MM.1S (cell line): ENCODE data around the gene PON2.
A peak's percentile ranks its signal among the peaks of the same experiment; 100 is the strongest.

ENCODE experiments used
- DNase-seq: peaks from one replicate; pipeline ENCODE4 v3.0.0-alpha.2; 2015
- H2AFZ ChIP-seq: fragments of 300-600 bp; sonication (generic); 2 replicates; pipeline ENCODE4 v1.6.0; 2016; ENCODE audit warnings: antibody characterized with exemption, low read length
- H3F3A ChIP-seq: fragments of 300-600 bp; sonication (generic); 2 replicates; pipeline ENCODE4 v1.6.1; 2016; ENCODE audit warnings: mild to moderate bottlenecking, antibody characterized with exemption, low read length, moderate library complexity, mixed read lengths; ENCODE audit not compliant: insufficient read depth
- H3K27ac ChIP-seq: fragments of 300-600 bp; sonication (generic); 2 replicates; pipeline ENCODE4 v1.5.1; 2016; ENCODE audit warnings: mild to moderate bottlenecking, low read length
- H3K27me3 ChIP-seq: fragments of 300-600 bp; sonication (generic); replicated peaks from 2 replicates; pipeline ENCODE4 v1.6.0; 2016; ENCODE audit warnings: low read length; ENCODE audit not compliant: insufficient read depth
- H3K36me3 ChIP-seq: fragments of 300-600 bp; sonication (generic); replicated peaks from 2 replicates; pipeline ENCODE4 v1.6.1; 2016; ENCODE audit warnings: mild to moderate bottlenecking, low read length, mixed read lengths; ENCODE audit not compliant: insufficient read depth
- H3K4me1 ChIP-seq: fragments of 300-600 bp; sonication (generic); 2 replicates; pipeline ENCODE4 v1.6.1; 2016; ENCODE audit warnings: low read length, mixed read lengths
- H3K4me2 ChIP-seq: fragments of 300-600 bp; sonication (generic); 2 replicates; pipeline ENCODE4 v1.6.0; 2016; ENCODE audit warnings: low read depth, low read length
- H3K4me3 ChIP-seq: fragments of 300-600 bp; sonication (generic); 2 replicates; pipeline ENCODE4 v1.5.1; 2016; ENCODE audit warnings: low read length, mixed read lengths
- H3K79me2 ChIP-seq: fragments of 300-600 bp; sonication (generic); 2 replicates; pipeline ENCODE4 v1.6.1; 2016; ENCODE audit warnings: mixed run types, low read length, mixed read lengths
- H3K9ac ChIP-seq: fragments of 300-600 bp; sonication (generic); 2 replicates; pipeline ENCODE4 v1.6.1; 2016; ENCODE audit warnings: low read length, mixed read lengths
- H3K9me2 ChIP-seq: fragments of 300-600 bp; sonication (generic); replicated peaks from 2 replicates; pipeline ENCODE4 v1.6.1; 2016; ENCODE audit warnings: mild to moderate bottlenecking, low read length, mixed read lengths; ENCODE audit not compliant: insufficient read depth
- H3K9me3 ChIP-seq: fragments of 300-600 bp; sonication (generic); replicated peaks from 2 replicates; pipeline ENCODE4 v1.6.1; 2016; ENCODE audit warnings: mild to moderate bottlenecking, low read length, mixed read lengths; ENCODE audit not compliant: insufficient read depth
- H4K20me1 ChIP-seq: fragments of 300-600 bp; sonication (generic); 2 replicates; pipeline ENCODE4 v1.6.1; 2016; ENCODE audit warnings: mild to moderate bottlenecking, low read length, moderate library complexity, mixed read lengths; ENCODE audit not compliant: insufficient read depth
- EZH2 ChIP-seq: fragments of 300-600 bp; sonication (generic); optimal IDR thresholded peaks from 2 replicates; pipeline ENCODE3; 2017; ENCODE audit warnings: low read depth, mild to moderate bottlenecking, antibody characterized with exemption, low read length, mixed read lengths
- EZH2phosphoT487 ChIP-seq: fragments of 300-600 bp; sonication (generic); IDR thresholded peaks from 2 replicates; pipeline ENCODE4 v1.6.1; 2018; ENCODE audit warnings: antibody characterized with exemption, low read length
- TF ChIP-seq, protein P1 (sequence below): fragments of 300-600 bp; sonication (generic); IDR thresholded peaks from 2 replicates; pipeline ENCODE4 v1.5.1; 2016; ENCODE audit warnings: antibody characterized with exemption, low read length, mixed read lengths

PON2 gene

DNA sequence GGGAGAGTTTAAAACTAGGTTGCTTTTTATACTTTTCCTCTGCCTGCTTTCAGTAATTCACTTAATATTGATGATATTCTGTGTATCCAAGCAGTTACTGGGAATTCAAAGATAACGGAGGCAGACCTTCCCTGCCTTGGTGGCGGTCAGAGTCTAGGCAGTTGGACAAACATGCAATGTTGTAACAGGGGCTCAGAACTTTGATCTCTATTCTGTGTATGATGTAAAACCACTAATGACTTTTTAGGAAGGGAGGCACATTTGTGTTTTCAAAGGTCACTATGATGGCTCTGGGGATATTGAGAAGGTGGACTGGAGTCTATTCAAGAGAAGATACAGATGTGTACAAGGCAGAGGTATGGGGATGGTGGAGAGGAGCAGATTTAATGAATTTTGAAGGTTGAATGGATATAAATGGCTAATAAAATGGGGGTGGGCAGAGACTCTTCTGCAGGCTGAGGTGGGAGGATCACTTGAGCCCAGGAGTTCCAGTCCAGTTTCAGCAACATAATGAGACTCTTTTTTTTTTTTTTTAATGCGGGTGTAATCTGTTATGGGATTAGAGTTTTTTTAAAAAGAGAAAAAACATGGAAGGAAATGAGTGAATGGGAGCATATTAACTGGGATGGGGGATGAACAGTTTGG lies 5.7 kb upstream of the PON2 start:
- Histone ChIP-seq H3K4me1 (no peaks in the 10 kb centered on the region), H3K9me3 (no peaks in the 10 kb centered on the region), H3K27ac (no peak overlapping the region), H3K9ac (no peak overlapping the region), H4K20me1 (no peaks in the 10 kb centered on the region), H3K79me2 (no peaks in the 10 kb centered on the region), H3K36me3 (no peaks in the 10 kb centered on the region), H2AFZ (no peak overlapping the region), H3F3A (0 out of 2 replicates have a peak, but pooled peaks cover 1% of the 10 kb centered on the region), H3K4me3 (no peak overlapping the region), H3K27me3 (no peaks in the 10 kb centered on the region), H3K4me2 (no peak overlapping the region), H3K9me2 (no peaks in the 10 kb centered on the region)
- no peak for DNase-seq
- TF ChIP-seq, protein P1, sequence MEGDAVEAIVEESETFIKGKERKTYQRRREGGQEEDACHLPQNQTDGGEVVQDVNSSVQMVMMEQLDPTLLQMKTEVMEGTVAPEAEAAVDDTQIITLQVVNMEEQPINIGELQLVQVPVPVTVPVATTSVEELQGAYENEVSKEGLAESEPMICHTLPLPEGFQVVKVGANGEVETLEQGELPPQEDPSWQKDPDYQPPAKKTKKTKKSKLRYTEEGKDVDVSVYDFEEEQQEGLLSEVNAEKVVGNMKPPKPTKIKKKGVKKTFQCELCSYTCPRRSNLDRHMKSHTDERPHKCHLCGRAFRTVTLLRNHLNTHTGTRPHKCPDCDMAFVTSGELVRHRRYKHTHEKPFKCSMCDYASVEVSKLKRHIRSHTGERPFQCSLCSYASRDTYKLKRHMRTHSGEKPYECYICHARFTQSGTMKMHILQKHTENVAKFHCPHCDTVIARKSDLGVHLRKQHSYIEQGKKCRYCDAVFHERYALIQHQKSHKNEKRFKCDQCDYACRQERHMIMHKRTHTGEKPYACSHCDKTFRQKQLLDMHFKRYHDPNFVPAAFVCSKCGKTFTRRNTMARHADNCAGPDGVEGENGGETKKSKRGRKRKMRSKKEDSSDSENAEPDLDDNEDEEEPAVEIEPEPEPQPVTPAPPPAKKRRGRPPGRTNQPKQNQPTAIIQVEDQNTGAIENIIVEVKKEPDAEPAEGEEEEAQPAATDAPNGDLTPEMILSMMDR = no peak
- TF ChIP-seq EZH2phosphoT487 (no peak), EZH2 (no peak)

DNA sequence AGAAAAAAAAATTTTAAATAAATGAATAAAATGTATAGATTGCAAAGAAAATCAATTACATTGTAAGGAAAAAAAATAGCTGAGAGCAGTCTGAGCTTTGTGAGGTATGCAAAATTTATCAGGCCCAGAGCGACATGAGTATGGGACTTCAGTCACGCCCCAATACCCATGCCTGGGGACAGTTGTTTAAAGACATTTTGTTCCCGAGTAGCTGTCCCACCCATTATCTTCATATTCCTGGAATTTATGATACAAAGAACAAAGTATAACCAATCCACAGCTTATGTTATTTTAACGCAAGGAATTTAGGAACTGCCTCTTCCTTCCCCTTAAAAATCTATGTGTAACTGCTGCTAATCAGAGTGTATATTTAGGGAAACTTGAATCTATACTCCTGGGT lies 1.6 kb upstream of the PON2 start:
- Histone ChIP-seq H4K20me1 (no peaks in the 10 kb centered on the region), H3K79me2 (peaks cover 10% of the 10 kb centered on the region), H3K36me3 (no peaks in the 10 kb centered on the region), H3K4me3 (no peak overlapping the region), H3K9ac (no peak overlapping the region), H2AFZ (no peak overlapping the region), H3K27ac (no peak overlapping the region), H3K4me1 (peaks cover 7% of the 10 kb centered on the region), H3K9me2 (no peaks in the 10 kb centered on the region), H3F3A (peaks cover 7% of the 10 kb centered on the region; the same call in 1 of the 2 replicates), H3K9me3 (no peaks in the 10 kb centered on the region), H3K4me2 (no peak overlapping the region), H3K27me3 (no peaks in the 10 kb centered on the region)
- no peak for TF ChIP-seq EZH2
- no peak for TF ChIP-seq EZH2phosphoT487
- TF ChIP-seq, protein P1 = no peak
- no peak for DNase-seq

DNA sequence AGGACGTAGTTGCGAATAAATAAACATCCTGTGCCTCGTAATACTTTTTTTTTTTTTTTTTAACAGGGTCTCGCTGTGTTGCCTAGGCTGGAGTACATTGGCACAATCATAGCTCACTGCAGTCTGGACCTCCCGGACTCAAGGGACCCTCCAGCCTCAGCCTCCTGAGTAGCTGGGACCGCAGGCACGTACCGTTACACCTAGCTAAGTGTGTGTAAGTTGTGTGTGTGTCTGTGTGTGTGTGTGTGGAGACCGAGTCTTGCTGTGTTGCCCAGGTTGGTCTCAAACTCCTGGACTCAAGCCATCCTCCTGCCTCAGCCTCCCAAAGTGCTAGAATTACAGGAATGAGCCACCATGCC lies 573 bp upstream of the PON2 start:
- peak overlapping the region; percentile 70; the same call in 1 of the 2 replicates for H3K27ac ChIP-seq
- H3K79me2 ChIP-seq = peaks cover 10% of the 10 kb centered on the region
- peaks cover 7% of the 10 kb centered on the region; the same call in 1 of the 2 replicates for H3F3A ChIP-seq
- DNase-seq = no peak
- no peaks in the 10 kb centered on the region for H3K9me2 ChIP-seq
- H3K9me3 ChIP-seq = no peaks in the 10 kb centered on the region
- H2AFZ ChIP-seq = peak overlapping the region; percentile 85; the same call in 1 of the 2 replicates
- TF ChIP-seq EZH2phosphoT487 = no peak
- TF ChIP-seq, protein P1 = no peak
- TF ChIP-seq EZH2 = no peak
- H3K4me1 ChIP-seq = peaks cover 7% of the 10 kb centered on the region
- no peak overlapping the region for H3K4me3 ChIP-seq
- no peak overlapping the region for H3K9ac ChIP-seq
- no peaks in the 10 kb centered on the region for H3K36me3 ChIP-seq
- peak overlapping the region; percentile 72 for H3K4me2 ChIP-seq
- no peaks in the 10 kb centered on the region for H4K20me1 ChIP-seq
- no peaks in the 10 kb centered on the region for H3K27me3 ChIP-seq
